HG03469 (cell line): ENCODE results near the gene DNMT1.

ENCODE experiments used
- ATAC-seq: cut with Tn5 transposase; IDR thresholded peaks from one replicate; pipeline ENCODE4 v1.9.1; 2021; ENCODE audit warnings: mild to moderate bottlenecking, moderate library complexity, moderate number of reproducible peaks; ENCODE audit not compliant: unreplicated experiment

DNMT1 gene

DNA sequence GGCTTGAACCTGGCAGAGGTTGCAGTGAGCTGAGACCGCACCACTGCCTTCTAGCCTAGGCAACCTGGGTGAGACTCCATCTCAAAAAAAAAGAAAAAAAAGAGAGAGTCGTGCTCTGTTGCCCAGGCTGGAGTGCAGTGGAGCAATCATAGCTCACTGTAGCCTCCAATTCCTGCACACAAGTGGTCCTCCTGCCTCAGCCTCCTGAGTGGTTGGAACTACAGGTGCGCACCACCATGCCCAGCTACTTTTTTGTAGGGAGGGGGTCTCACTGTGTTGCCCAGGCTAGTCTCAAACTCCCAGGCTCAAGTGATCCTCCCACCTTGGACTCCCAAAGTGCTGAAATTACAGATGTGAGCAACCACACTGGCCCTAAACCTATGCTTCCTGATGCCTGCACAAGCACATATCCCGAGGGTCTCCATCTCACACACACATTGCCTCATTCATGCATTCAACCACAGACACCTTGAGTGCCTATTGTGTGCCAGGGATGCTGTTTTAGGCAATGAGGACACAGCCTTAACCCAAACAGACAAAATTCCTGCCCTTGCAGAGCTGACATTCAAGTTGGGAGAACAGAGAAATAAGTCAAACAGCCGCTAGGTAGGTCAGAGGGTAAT lies 94.5 kb downstream of the DNMT1 start:
- no peak for ATAC-seq

DNA sequence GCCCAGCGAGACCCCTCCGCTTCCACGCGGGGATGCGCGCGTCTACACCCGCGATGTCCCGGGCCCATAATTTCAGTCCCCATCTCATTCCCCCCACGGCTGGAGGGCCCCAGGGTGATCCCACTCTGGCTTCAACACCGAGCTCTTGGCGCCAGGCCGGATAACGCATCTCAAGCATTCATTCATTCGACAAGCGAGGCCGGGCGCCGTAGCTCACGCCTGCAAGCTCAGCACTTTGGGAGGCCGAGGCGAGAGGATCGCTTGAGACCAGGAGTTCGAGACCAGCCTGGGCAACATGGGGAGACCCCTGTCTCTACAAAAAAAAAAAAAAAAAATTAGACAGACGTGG lies 98.2 kb downstream of the DNMT1 start:
- no peak for ATAC-seq

DNA sequence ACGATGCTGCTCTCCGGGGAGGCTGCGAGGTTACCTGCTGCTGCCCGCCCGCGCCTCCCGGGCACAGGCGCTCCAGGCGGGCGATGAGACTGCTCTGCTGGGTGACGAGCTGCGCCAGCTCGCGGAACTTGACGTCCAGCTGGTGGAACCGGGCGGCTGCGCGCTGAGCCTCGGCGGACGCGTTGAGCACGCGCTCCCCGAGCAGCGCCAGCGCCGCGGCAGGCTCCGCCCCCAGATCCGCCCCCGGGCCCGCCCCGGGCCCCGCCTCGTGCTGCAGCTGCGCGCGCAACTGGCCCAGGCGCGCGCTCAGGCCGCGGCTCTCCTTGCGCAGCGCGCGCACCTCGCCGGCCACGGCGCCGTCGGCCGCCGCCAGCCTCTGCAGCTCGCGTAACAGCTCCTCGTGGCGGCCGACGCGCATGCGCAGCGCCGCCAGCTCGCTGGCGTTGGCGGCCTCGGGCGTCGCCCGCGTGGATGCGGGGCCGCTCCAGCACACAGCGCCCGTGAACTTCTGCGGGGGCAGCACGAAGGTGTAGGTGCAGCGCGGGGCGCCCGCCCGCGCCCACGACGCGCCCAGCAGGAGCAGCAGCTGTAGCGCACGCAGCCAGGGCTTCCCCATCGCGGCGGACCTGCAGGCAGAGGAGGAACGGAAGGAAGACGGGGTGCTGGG lies 98.7 kb downstream of the DNMT1 start:
- ATAC-seq: peak; percentile 57

DNA sequence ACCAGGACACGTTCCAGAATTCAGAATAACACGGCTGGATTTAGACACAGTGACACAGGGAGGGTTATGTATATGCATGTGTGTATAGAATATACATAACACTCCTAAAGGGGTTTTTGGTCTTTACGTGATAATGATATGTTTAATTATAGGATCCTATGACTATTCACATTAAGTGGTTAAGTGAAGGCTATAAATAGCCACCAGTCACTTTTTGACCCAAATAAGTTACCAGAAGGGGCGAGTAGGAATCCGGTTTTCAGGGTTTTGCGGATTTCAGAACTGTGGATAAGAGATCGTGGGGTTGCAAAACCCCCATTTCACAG lies 99.2 kb downstream of the DNMT1 start:
- ATAC-seq: no peak

DNA sequence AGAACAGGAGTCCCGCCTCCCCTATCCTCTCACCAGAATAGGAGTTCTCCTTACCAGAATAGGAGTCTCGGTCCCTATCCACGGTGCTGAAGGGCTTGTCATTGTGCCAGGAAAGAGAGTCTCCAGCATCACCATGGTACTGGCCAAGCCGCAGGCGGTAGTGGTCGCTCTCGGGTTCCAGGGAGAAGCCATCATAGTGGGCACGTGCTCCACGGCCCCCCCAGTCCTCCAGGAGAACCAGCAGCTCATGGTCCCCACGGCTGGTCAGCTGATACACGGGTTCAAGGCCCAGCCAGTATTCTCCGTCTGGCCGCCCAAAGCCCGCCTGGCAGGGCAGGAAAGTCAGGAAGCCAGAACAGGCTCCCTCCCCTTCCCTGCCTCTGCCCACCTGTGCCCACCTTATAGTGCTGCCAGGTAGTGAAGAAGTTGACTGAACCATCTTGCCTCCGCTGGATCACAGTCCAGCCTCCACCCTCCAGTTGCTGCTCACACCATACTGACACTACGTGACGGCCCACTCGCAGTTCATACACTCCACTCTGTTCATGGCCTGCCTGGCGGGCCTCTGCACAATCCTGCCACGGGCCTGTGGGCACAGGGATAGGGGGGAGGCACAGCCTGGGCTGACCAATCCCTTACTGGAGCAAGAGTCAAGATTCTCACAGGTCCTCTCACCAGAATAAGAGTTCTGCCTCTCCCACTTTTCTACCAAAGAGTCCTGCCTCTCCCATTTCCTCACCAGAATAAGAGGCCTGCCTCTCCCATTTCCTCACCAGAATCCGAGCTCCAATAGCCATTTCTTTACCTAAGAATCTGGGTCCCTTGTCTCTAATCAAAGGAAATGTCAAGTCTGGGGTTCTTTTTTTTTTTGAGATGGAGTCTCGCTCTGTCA lies 101.2 kb downstream of the DNMT1 start:
- ATAC-seq: no peak

DNA sequence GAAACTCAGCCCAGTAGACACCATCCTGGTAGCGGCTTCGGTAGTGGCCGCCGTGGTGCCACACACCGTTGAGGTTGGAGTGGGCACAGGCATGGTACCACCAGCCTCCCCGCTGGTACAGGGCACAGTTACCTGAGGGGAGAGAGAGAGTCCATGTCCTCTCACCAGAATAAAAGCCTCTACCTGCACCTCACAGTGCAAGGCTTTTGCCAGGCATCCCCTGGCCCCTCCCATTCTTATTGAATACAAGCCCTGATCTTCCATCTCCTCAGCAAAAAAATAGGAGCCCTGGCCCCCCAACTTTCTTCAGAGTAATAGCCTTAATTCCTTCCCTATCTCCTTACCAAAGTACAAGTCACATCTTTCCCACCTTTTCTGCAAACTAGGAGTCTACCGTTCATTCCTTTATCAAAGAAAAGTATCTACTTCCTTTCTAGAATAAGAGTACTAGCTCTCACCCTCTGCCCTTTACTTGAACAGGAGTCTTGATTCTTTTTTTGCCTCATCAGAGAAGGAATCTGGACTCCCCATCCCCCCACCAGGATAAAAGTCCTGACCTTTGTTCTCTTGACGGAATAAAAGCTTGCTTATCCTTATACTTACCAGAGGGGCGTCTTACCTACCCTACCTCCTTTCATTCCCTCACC lies 102.0 kb downstream of the DNMT1 start:
- ATAC-seq: no peak

DNA sequence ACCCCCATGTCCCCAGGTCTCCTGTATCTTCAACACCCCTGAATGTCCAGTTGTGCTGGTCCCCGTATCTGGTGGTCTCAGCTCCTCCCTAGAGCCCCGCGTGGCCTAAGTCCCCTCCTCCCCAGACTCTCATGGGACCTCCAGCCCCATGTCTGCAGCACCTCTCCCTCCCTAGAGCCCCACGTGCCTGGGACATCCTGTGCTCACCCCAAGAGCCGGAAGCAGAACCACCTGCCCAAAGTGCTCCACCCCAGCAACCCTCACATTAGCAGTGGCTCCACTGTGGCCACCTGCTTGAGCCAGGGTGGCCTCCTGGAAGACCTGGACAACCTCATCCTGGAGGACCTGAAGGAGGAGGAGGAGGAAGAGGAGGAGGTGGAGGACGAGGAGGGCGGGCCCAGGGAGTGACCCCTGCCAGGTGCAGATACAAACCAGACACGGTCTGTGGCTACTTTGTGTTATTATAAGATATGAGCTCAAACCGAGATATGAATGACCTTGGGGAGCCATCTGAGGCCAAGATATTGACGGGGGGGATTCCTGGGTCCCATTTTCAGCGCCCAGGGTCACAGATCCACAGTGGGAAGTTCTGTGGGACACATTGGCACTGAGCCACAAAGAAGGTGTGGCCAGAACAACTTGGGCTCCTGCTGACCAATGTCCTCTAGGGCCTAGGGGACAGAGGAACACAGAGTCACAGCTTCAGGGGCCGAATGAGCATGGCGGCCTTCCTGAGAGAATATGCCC lies 102.7 kb downstream of the DNMT1 start:
- ATAC-seq: no peak

- ATAC-seq: no peak
These were observed 103.4 kb downstream of the DNMT1 start for GRCh38 chr19:10091370-10091687.

DNA sequence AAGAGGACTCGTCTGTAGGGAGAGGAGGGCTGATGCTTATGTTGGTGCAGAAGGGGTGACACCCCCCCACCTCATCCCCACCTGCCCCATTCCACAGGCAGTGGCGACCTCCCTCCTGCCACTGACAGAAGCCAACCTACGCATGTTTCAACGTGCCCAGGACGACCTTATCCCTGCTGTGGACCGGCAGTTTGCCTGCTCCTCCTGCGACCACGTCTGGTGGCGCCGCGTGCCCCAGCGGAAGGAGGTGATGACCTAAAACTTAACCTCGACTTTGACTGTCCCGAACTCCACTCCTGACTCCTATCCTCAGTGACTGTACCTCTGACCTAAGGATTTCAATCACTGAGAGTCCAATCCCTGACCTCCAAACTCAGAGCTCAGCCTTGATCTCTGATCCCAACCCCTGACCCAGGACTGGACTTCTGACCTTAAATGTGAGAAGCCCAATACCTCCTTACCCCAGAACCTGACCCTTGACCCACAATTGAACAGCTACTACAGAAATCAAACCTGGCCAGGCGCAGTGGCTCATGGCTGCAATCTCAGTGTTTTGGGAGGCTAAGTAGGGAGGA lies 104.9 kb downstream of the DNMT1 start:
- ATAC-seq: no peak

DNA sequence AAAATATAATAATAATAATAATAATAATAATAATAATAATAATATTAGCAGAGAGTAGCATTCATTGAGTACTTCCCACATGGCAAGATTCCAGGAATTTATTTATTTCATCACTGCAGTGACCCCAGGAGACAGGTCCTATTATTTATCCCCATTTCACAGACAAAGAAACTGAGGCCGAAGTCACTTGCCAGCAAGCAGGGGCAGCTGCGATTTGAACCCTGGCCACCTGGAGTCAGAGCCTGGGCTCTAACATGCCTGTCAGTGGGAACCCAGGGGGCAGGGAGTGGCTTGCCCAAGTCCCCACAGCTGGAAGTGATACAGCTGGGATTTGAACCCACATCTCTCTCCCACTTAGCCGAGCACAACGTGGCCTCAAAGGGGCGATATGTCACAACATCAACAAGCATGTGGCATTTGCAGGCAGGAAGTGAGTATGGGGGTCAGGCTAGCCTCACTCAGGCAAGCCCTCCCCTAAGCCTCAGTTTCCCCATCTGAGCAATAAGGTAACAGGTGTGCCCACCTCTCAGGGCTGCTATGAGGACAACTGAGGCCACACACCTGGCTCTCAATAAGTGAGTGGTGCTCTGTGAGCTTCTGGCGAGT lies 105.7 kb downstream of the DNMT1 start:
- no peak for ATAC-seq

GRCh38 chr19:10087296-10088061 lies 107.3 kb downstream of the DNMT1 start:
- ATAC-seq: no peak

DNA sequence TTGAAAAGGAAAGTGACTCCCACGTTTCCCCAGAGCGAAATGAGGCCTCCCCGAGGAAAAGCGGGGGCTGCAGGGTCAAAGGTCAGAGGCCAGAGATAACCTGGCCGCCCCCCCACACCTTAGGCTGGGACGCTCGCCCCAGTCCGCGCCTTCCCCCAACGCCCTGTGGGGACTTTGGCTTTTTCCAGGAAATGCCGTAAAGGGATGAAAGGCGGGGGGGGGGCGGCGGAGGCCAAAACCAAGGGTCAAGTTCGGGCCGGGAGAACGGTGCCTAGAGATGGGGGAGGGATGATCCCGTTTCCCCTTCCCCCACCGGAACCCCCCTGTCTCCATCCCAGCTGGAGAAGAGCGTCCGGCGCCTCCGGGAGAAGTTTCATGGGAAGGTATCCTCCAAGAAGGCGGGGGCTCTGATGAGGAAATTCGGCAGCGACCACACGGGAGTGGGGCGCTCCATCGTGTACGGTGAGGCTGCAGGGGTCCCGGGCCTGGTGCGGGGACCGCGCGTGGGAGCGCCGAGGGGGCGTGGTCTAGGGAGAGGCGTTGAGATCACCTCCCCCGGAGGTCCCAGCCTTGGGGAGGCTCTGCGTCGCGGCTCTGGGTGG lies 108.1 kb downstream of the DNMT1 start:
- ATAC-seq: no peak

DNA sequence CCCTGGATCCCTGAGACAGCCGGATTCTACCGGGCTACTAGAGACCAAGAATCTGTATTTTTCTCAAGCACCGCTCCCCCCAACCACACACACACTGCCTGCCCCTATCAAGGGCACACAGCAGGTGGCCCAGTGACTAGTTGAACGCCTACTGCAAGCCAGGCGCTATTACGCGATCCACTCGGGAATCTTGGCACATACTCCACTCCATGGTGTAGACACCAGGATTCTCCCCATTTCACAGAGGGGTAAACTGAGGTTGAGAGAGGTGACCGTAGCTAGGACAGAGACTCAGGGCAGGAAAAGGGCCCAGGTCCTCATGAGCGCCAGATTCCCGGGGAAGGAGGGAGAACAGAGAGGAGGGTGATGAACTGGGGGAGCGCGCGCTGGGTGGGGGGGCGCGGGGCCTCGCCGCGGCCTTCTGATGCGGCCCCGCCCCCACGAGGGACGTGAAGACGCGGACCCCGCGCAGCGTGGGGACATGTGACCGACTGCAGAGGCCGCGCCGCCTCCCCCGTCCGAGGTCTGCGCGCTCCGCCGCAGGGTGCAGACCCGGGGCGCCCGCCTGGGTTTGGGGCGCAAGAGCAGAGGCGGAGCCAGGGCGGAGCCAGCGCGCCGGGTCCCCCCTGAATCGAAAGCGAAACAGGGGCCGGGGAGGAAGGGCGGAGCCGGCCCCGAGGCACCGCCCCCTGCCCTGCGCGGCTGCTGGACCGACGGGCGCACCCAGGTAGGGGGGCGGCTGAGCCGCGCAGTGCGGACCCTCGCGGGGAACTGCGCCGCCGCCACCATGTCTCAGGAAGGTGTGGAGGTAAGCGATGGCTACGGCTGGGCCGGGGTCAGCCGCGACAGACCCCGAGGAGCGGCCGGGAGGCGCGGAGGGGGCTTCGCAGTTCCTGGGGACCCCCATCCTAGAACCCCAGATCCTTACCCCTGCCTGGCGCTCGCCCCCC lies 108.8 kb downstream of the DNMT1 start, which contains the start of gene SHFL:
TSS of gene SHFL (plus strand) at position 677 of the 950 bp plus-strand sequence. CDS start at position 788, 111 bp downstream.
- ATAC-seq: peak; percentile 63

DNA sequence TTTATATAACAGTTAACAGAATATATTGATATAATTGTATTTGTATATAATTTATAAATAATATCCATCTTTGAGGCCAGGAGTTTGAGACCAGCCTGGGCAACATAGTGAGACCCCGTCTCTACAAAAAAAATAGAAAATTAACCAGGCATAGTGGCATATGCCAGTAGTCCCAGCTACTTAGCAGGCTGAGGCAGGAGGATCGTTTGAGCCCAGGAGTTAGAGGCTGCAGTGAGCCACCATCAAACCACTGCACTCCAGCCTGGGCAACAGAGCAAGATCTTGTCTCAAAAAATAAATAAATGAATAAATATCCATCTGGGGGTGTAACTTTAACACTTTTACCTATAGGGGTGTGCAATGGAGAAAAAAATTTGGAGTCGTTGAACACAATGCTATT lies 110.0 kb downstream of the DNMT1 start:
- no peak for ATAC-seq

DNA sequence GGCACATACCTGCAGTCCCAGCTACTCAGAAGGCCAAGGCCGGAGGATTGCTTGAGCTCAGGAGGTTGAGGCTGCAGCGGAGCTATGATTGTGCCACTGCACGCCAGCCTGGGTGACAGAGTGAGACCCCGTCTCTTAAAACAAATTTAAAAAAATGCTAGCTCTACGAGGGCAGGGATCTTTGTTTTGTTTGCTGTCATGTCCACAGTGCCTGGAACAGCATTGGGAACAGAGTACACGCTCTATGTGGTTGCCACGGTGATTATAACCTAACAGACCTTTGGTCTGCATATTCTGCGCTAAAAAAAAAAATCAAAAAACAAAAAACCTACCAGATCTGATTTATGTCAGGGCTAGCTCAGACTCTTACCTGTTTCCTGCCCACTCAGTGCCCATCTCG lies 110.8 kb downstream of the DNMT1 start:
- no peak for ATAC-seq
